Measurements from ENCODE around the gene TRMT10B.

GRCh38 chr9:37729499-37729898 is 24.1 kb upstream of the TRMT10B start:
- TF ChIP-seq EZH2phosphoT487 (IDR thresholded peaks at IDR 0.05; ENCODE audit: insufficient read depth, low read depth): no peak
- no peak for TF ChIP-seq EZH2 (IDR thresholded peaks at IDR 0.05; ENCODE audit: insufficient read depth, poor library complexity, severe bottlenecking)
